GM18870 (cell line): ENCODE data around the gene PGPEP1.

Source experiments
- ATAC-seq: cut with Tn5 transposase; IDR thresholded peaks from one replicate; pipeline ENCODE4 v1.9.1; 2021; ENCODE audit warnings: moderate library complexity; ENCODE audit not compliant: unreplicated experiment

Gene PGPEP1

DNA sequence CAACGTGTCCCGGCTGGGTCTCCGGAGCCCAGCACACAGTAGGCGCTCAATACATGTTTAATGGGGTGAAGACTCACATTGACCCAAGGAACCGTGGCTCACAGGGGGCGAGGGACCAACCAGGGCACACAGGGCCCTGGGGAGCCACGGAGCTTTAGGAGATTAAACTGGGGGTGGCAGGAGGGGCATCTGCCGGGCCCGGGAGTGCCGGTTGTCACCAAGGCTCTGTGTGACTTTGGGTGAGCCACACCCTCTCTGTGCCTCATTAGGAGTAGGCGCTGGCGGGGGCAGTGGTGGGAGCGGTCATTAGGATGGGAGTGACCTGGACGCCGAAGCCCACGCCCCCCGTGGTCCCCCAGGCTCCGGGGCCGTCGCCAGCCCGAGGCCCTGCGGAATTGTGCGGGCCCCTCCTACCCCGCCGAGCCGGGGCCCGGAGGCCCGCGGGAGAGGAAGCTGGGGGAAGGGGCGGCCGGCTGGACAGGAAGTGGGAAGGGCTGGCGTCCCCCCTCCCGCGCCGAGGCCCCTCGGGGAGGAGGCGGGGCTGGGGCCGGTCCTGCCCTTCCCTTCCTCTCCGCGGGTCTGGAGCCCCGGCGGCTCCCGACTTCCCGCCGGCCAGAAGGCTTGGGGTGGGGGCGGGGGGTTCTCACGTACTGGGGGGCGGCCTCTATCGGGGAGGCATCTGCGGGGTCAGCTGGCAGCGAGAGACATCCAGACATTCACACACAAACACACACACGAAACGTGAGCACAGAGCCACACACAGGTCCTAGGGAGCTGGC, 77.0 kb downstream of the PGPEP1 start:
- no peak for ATAC-seq

DNA sequence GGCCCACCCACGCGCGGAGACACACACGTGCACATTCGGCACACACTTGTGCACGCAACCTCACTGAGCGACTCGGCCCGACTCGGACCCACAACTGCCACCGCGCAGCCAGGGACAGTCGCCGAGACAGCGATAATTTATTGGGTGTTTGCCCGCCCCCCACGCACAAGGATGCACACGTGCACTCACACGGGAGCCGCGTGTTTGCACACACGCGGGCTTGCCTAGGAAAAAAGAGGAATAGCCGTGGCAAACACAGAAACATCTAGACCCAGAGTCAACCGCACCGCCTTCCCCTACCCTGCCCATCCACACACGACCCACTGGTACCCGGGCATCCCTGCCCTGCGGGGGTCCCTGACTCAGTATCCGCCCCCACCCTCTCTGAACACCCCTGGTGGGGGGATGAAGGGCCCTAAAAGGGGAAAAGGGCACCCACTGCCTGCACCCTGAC, 77.7 kb downstream of the PGPEP1 start:
- no peak for ATAC-seq

DNA sequence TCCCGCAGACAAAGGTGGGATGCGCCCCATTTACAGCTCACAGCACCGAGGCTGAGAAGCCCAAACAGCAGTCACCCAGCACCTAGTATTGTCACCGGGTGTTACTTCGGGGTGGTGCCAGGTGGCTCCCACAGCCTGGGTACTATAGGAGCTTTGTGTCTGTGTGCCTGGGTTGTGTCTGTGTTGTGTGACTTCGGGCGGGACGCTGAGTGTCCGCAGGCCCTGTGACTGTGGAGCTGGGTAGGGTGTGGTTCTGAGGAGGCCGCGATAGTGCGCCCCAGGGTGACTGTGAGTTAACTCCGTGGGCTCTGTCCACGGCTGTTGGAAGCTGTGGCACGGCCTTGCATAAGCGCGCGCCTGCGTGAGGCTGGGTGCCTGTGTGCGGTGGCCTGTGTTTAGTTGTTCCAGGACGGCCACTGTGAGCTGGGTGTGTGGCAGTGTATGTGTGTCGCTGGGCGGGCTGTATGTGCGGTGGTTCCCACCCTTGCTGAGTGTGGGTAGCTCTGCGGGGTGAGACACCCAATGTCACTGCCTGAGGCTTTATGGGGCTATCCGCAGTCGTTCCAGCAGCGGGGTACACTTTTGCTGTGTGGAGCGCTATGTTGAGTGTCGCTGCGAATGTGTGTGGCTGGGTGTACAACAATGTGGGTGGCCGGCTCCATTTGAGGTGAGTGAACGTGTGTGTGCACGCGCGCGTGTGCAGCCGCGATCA, 78.2 kb downstream of the PGPEP1 start:
- ATAC-seq = no peak

DNA sequence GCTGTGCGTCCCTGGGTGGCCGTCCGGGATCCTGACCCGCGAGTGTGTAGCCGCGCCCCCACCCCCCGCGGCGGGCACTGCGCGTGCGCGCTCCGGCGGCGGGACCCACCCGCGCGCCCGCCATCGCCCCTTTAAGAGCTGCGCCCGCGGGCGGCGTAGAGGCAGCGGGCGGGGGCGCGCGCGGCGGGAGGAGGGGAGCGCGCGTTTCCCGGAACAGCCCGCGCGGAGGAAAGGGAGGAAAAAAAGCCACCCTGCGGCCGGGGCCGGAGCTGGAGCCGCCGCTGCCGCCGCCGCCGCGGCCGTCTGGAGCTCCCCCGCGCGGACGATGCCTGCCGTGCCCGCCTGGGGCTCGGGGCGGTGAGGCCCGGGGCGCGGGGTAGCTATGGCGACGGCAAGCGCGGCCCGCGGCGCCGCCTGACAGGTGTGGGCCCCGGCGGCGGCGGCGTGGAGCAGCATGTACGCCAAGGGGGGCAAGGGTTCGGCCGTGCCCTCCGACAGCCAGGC, 78.8 kb downstream of the PGPEP1 start, which contains the start of gene SSBP4:
Gene SSBP4 (plus strand): TSS at position 204 of the 504 bp plus-strand sequence. CDS start 251 bp downstream, at position 455.
- ATAC-seq = no peak
